B cell (primary cell): Measurements from ENCODE around the gene LHX5.

Experiments
- CTCF ChIP-seq: fragments of 200-600 bp; IDR thresholded peaks from one replicate; pipeline ENCODE4 v1.8.0; 2022; ENCODE audit warnings: antibody characterized with exemption, mild to moderate bottlenecking
- EZH2 ChIP-seq: IDR thresholded peaks from 2 replicates; pipeline ENCODE4 v1.6.1; 2012; ENCODE audit warnings: borderline replicate concordance, low read depth, mild to moderate bottlenecking, moderate library complexity, low read length; ENCODE audit not compliant: insufficient read depth, poor library complexity, severe bottlenecking

GRCh38 chr12:113462998-113463745 lies 8.5 kb downstream of the LHX5 start:
- TF ChIP-seq EZH2, result peak; percentile 53
- no peak for TF ChIP-seq CTCF
